ENCODE measurements around the gene KLK5.

DNA sequence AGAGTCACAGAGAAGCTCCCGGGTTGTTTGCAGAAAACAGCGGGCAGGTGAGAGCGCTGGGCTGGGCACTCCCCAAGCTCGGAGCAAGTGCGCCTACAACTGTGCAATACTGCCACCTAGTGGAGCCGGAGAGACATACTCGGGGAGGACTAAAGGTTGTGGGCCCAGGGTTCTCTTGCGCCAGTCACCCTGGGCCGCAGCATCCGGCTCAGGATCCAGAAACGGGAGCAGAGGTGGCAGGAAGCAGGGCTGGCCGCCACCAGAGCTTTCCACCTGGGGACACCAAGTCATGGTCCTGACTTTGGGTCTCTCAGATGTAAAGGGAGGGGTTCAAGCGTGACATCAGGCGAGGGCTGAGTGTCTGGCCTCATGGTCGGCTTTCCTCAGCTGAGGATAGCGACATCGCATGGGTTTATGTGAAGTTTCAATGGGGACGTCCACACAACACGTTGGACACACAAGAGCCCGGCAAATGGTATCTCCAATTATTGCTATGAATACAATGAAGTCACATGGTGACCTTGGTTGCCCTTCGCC, 30.5 kb downstream of the KLK5 start:
- TF ChIP-seq POLR2A (IDR thresholded peaks at IDR 0.05; ENCODE audit: low read depth), result no peak
- TF ChIP-seq, protein P1, sequence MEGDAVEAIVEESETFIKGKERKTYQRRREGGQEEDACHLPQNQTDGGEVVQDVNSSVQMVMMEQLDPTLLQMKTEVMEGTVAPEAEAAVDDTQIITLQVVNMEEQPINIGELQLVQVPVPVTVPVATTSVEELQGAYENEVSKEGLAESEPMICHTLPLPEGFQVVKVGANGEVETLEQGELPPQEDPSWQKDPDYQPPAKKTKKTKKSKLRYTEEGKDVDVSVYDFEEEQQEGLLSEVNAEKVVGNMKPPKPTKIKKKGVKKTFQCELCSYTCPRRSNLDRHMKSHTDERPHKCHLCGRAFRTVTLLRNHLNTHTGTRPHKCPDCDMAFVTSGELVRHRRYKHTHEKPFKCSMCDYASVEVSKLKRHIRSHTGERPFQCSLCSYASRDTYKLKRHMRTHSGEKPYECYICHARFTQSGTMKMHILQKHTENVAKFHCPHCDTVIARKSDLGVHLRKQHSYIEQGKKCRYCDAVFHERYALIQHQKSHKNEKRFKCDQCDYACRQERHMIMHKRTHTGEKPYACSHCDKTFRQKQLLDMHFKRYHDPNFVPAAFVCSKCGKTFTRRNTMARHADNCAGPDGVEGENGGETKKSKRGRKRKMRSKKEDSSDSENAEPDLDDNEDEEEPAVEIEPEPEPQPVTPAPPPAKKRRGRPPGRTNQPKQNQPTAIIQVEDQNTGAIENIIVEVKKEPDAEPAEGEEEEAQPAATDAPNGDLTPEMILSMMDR (IDR thresholded peaks at IDR 0.05), result peak; percentile 59 to 80 (median 70)

Measured in esophagus muscularis mucosa (tissue), 3 donors.